ENCODE measurements around the gene FLNB.

GRCh38 chr3:58164199-58164879 lies 156.1 kb downstream of the FLNB start:
- TF ChIP-seq REST (IDR thresholded peaks at IDR 0.05; ENCODE audit: low read depth): no peak
- TF ChIP-seq TEAD4 (IDR thresholded peaks at IDR 0.05): peak; percentile 65
- peak; percentile 27; the same call in 1 of the 2 replicates for TF ChIP-seq RAD21 (IDR thresholded peaks at IDR 0.05; ENCODE audit: low read depth)
- peak; percentile 95 for TF ChIP-seq TCF12 (IDR thresholded peaks at IDR 0.05; ENCODE audit: low read depth)
- TF ChIP-seq EGR1 (IDR thresholded peaks at IDR 0.05): no peak
- TF ChIP-seq CEBPB (IDR thresholded peaks at IDR 0.05): peak; percentile 60; the same call in 1 of the 2 replicates

Measured in Ishikawa (cell line).